H1 (cell line): ENCODE data around the gene SMIM20. TPM values are rescaled to one million over a fixed set of nuclear protein-coding genes. Genes with fewer than 3 reads are reported as not detected.
A peak's percentile ranks its signal among the peaks of the same experiment; 100 is the strongest.

Experiments
- CTCF ChIA-PET: fragments of 300-600 bp; sonication (Branson Sonifier 250); formaldehyde crosslinking; loops from one replicate; lab custom pipeline; 2021; ENCODE audit not compliant: partially characterized antibody; lab: Charles Lee
- POLR2A ChIA-PET: fragments of 300-600 bp; sonication (Branson Sonifier 250); formaldehyde crosslinking; loops from one replicate; lab custom pipeline; 2021; ENCODE audit warnings: inconsistent platforms; ENCODE audit not compliant: partially characterized antibody; lab: Charles Lee
- DNase-seq, 2 experiments: peaks; one replicate each; pipeline versions ENCODE4 v3.0.0 to v3.0.0-alpha.2; 2010 to 2022; ENCODE audit warnings: low spot score in 2 of 2, low read depth in 1 of 2, mixed read lengths in 1 of 2
- FAIRE-seq: peaks from 2 replicates; lab custom pipeline; 2011; peaks lifted over from hg19 to GRCh38; lab: Jason Lieb, UNC
- H2AFZ ChIP-seq: 2 replicates; pipeline ENCODE4 v1.8.1; 2012; ENCODE audit warnings: low read length, inconsistent platforms
- H2AK5ac ChIP-seq: 2 replicates; pipeline ENCODE4 v1.6.1; 2013; ENCODE audit warnings: low read depth, low read length
- H2BK120ac ChIP-seq: replicated peaks from 2 replicates; pipeline ENCODE3; 2013; ENCODE audit warnings: low read depth, low read length, inconsistent platforms
- H2BK12ac ChIP-seq: 2 replicates; pipeline ENCODE4 v1.6.1; 2013; ENCODE audit warnings: low read depth, low read length
- H2BK15ac ChIP-seq: 2 replicates; pipeline ENCODE4 v1.6.1; 2013; ENCODE audit warnings: low read length
- H2BK20ac ChIP-seq: 2 replicates; pipeline ENCODE4 v1.6.1; 2013; ENCODE audit warnings: low read length
- H2BK5ac ChIP-seq: 2 replicates; pipeline ENCODE4 v1.6.1; 2013; ENCODE audit warnings: low read depth, low read length
- H3K14ac ChIP-seq: 2 replicates; pipeline ENCODE4 v1.6.1; 2013; ENCODE audit warnings: inconsistent platforms; ENCODE audit not compliant: insufficient read length
- H3K18ac ChIP-seq: 2 replicates; pipeline ENCODE4 v1.6.1; 2013; ENCODE audit warnings: low read length; ENCODE audit errors: extremely low read depth
- H3K23ac ChIP-seq: 2 replicates; pipeline ENCODE4 v1.6.1; 2013; ENCODE audit warnings: inconsistent platforms; ENCODE audit not compliant: insufficient read length
- H3K23me2 ChIP-seq: 2 replicates; pipeline ENCODE4 v1.6.1; 2013; ENCODE audit warnings: low read depth, low read length
- H3K27ac ChIP-seq: 2 replicates; pipeline ENCODE4 v1.6.1; 2011; ENCODE audit warnings: low read depth, low read length, inconsistent platforms
- H3K27me3 ChIP-seq, 4 experiments: replicated peaks in 1 of 4; 1 replicate in 1 of 4; 2 replicates in 3 of 4; pipeline versions ENCODE4 v1.6.1 to v1.8.1; 2011 to 2013; ENCODE audit warnings: low read length in 3 of 4, mild to moderate bottlenecking in 3 of 4, inconsistent platforms in 2 of 4, mixed read lengths in 2 of 4, moderate library complexity in 1 of 4; ENCODE audit not compliant: control insufficient read depth in 3 of 4, insufficient read depth in 3 of 4; ENCODE audit errors: extremely low read depth in 1 of 4
- H3K36me3 ChIP-seq, 4 experiments: 2 replicates each; pipeline versions ENCODE4 v1.6.1 to v1.8.1; 2011 to 2013; ENCODE audit warnings: mild to moderate bottlenecking in 4 of 4, low read length in 3 of 4, moderate library complexity in 2 of 4, control low read depth in 1 of 4, inconsistent platforms in 1 of 4; ENCODE audit not compliant: insufficient read depth in 4 of 4, control insufficient read depth in 2 of 4
- H3K4ac ChIP-seq: replicated peaks from 2 replicates; pipeline ENCODE3; 2013; ENCODE audit warnings: low read length, low read depth, mixed read lengths, inconsistent platforms; ENCODE audit not compliant: insufficient read length
- H3K4me1 ChIP-seq, 4 experiments: replicated peaks in 1 of 4; 1 replicate in 1 of 4; 2 replicates in 3 of 4; pipeline versions ENCODE4 v1.6.1 to v1.8.1; 2011 to 2013; ENCODE audit warnings: low read length in 3 of 4, inconsistent platforms in 2 of 4, mixed read lengths in 1 of 4; ENCODE audit not compliant: insufficient read depth in 4 of 4, control insufficient read depth in 3 of 4
- H3K4me2 ChIP-seq, 2 experiments: 2 replicates each; pipeline versions ENCODE4 v1.6.1 to v1.8.1; 2011 to 2013; ENCODE audit warnings: low read depth in 2 of 2, low read length in 2 of 2, control low read depth in 1 of 2, inconsistent platforms in 1 of 2, mild to moderate bottlenecking in 1 of 2; ENCODE audit not compliant: insufficient read depth in 1 of 2
- H3K4me3 ChIP-seq, 4 experiments: fragments of 200-600, 300-600 bp in 1 of 4; sonication (generic), shearing (Covaris generic), sonication (Bioruptor Twin) in 1 of 4; 2 replicates each; pipeline versions ENCODE4 v1.5.1 to v1.8.1; 2011 to 2016; ENCODE audit warnings: low read length in 4 of 4, low read depth in 3 of 4, control low read depth in 2 of 4, inconsistent platforms in 2 of 4, mild to moderate bottlenecking in 2 of 4, mixed read lengths in 1 of 4, moderate library complexity in 1 of 4; ENCODE audit not compliant: insufficient read depth in 2 of 4; ENCODE audit errors: extremely low read depth in 1 of 4
- H3K56ac ChIP-seq: replicated peaks from 2 replicates; pipeline ENCODE3; 2013; ENCODE audit warnings: low read depth, mild to moderate bottlenecking, mixed read lengths, low read length, inconsistent platforms; ENCODE audit not compliant: insufficient read length
- H3K79me1 ChIP-seq: 2 replicates; pipeline ENCODE4 v1.6.1; 2013; ENCODE audit warnings: low read depth, low read length, control low read depth
- H3K79me2 ChIP-seq, 2 experiments: 2 replicates each; pipeline versions ENCODE4 v1.6.1 to v1.8.1; 2012 to 2013; ENCODE audit warnings: low read length in 2 of 2, mild to moderate bottlenecking in 2 of 2, inconsistent platforms in 1 of 2; ENCODE audit not compliant: insufficient read depth in 2 of 2, control insufficient read depth in 1 of 2
- H3K9ac ChIP-seq, 4 experiments: replicated peaks in 1 of 4; 1 replicate in 1 of 4; 2 replicates in 3 of 4; pipeline versions ENCODE4 v1.6.1 to v1.8.1; 2011 to 2013; ENCODE audit warnings: low read depth in 3 of 4, low read length in 3 of 4, control low read depth in 2 of 4, mild to moderate bottlenecking in 2 of 4, moderate library complexity in 2 of 4, inconsistent platforms in 1 of 4; ENCODE audit errors: extremely low read depth in 1 of 4
- H3K9me3 ChIP-seq, 2 experiments: 2 replicates each; pipeline versions ENCODE4 v1.6.1 to v1.8.1; 2012 to 2013; ENCODE audit warnings: mild to moderate bottlenecking in 2 of 2, moderate library complexity in 2 of 2, control low read depth in 1 of 2, inconsistent platforms in 1 of 2, low read depth in 1 of 2, low read length in 1 of 2, mixed read lengths in 1 of 2; ENCODE audit not compliant: insufficient read depth in 2 of 2
- H4K20me1 ChIP-seq, 2 experiments: replicated peaks in 1 of 2; 2 replicates each; pipeline versions ENCODE3 to v1.8.1; 2011 to 2013; ENCODE audit warnings: inconsistent platforms in 2 of 2, low read length in 2 of 2, mild to moderate bottlenecking in 1 of 2; ENCODE audit not compliant: insufficient read depth in 2 of 2, control insufficient read depth in 1 of 2
- H4K5ac ChIP-seq: 2 replicates; pipeline ENCODE4 v1.6.1; 2013; ENCODE audit warnings: low read length, low read depth, mixed read lengths, inconsistent platforms; ENCODE audit not compliant: insufficient read length
- H4K8ac ChIP-seq: 2 replicates; pipeline ENCODE4 v1.8.0; 2013; ENCODE audit warnings: mild to moderate bottlenecking, moderate library complexity, low read length, inconsistent platforms; ENCODE audit not compliant: insufficient read depth; ENCODE audit errors: extremely low read depth
- H4K91ac ChIP-seq: replicated peaks from 2 replicates; pipeline ENCODE3; 2013; ENCODE audit warnings: low read length, mixed read lengths, inconsistent platforms; ENCODE audit not compliant: insufficient read length
- CHD1 ChIP-seq: IDR thresholded peaks from 2 replicates; pipeline ENCODE4 v1.6.1; 2012; ENCODE audit warnings: low read depth, low read length, improper control_type of control experiment
- CTCF ChIP-seq, 3 experiments: IDR thresholded peaks; 1 replicate in 2 of 3; 2 replicates in 1 of 3; pipeline versions ENCODE4 v1.5.1 to v1.6.1; 2011; ENCODE audit warnings: low read length in 3 of 3, mild to moderate bottlenecking in 3 of 3, inconsistent platforms in 2 of 3, low read depth in 1 of 3, moderate library complexity in 1 of 3; ENCODE audit not compliant: insufficient read depth in 1 of 3; ENCODE audit errors: control extremely low read depth in 1 of 3
- RAD21 ChIP-seq, 2 experiments: IDR thresholded peaks in 1 of 2; conservative IDR thresholded peaks in 1 of 2; 2 replicates each; pipeline ENCODE4 v1.6.1; 2011; ENCODE audit warnings: low read depth in 2 of 2, low read length in 2 of 2, improper control_type of control experiment in 1 of 2, inconsistent platforms in 1 of 2, mild to moderate bottlenecking in 1 of 2, moderate library complexity in 1 of 2
- WGBS, 2 experiments: shearing (Covaris generic) in 1 of 2; methylation state at CpG; one replicate each; pipeline versions ENCODE4 v1.1.6 to v1.1.7; 2013 to 2015; ENCODE audit warnings: low lambda C conversion rate in 2 of 2, mixed read lengths in 2 of 2, inconsistent platforms in 1 of 2, low coverage in 1 of 2, missing lambda C conversion rate in 1 of 2; ENCODE audit not compliant: insufficient replicate concordance in 2 of 2, insufficient coverage in 1 of 2, insufficient read length in 1 of 2; ENCODE audit errors: extremely low coverage in 1 of 2, missing lambda C conversion rate in 1 of 2; 5-methylcytosine and 5-hydroxymethylcytosine counted together
- polyA plus RNA-seq, 7 experiments: library from polyadenylated mRNA; depleted of rRNA in 3 of 7; stranded (reverse) in 5 of 7; unstranded in 2 of 7; fragments of >200 nt in 5 of 7; fragments of 200-250 nt in 2 of 7; gene quantifications; 1 replicate in 5 of 7; 2 replicates in 1 of 7; 4 replicates in 1 of 7; pipeline versions ENCODE4 v1.2.1 to v1.2.3, GENCODE V29; 2011 to 2013; ENCODE audit warnings: missing spikeins in 2 of 7, mixed read lengths in 2 of 7
- total RNA-seq: library from RNA; stranded (reverse); fragmentation: NEBNext Ultra II Directional; extraction: Animal tissue kit (Norgen Biotek cat#: 25700); gene quantifications from 2 replicates; pipeline ENCODE4 v1.2.1, GENCODE V29; 2021

SMIM20 gene
- total and polyA plus RNA-seq, 2 of the 8 experiments (the other 6 are each of a cell fraction or from before 2014, with no cell fraction given), result 21.9 to 36.9 TPM

DNA sequence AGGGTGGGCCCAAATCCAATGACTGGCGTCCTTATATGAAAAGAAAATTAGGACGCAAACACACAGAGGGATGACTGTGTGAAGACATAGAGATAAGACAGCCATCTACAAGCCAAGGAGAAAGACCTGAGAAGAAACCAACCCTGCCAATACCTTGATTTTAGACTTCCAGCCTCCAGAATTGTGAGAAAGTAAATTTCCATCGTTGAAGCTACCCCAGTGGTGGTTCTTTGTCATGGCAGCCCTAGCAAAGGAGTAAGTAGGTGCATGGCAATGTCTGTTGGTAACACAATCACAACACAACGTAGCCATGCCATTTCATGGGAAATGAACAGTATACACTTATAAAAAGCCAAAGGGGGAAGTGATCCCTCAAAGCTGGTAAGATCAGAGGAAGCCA lies 25.3 kb downstream of the SMIM20 start:
- no peak overlapping the region for H3K18ac ChIP-seq
- H2AK5ac ChIP-seq, result no peak overlapping the region
- H3K4ac ChIP-seq, result no peak overlapping the region
- no peaks in the 10 kb centered on the region for H3K23me2 ChIP-seq
- H3K9ac ChIP-seq, result no peak overlapping the region
- H3K79me2 ChIP-seq, result no peaks in the 10 kb centered on the region
- H3K27ac ChIP-seq, result no peak overlapping the region
- H4K91ac ChIP-seq, result no peak overlapping the region
- H3K14ac ChIP-seq, result no peak overlapping the region
- no peak overlapping the region for H3K56ac ChIP-seq
- no peak overlapping the region for H2BK15ac ChIP-seq
- H2BK12ac ChIP-seq, result no peak overlapping the region
- no peaks in the 10 kb centered on the region for H3K79me1 ChIP-seq
- no peak for DNase-seq
- no peaks in the 10 kb centered on the region for H3K36me3 ChIP-seq
- peak overlapping the region; percentile 85; the same call in 1 of the 2 replicates for H2AFZ ChIP-seq
- no peak overlapping the region for H4K8ac ChIP-seq
- no peak overlapping the region for H2BK5ac ChIP-seq
- H4K5ac ChIP-seq, result no peak overlapping the region
- no peak overlapping the region for H2BK120ac ChIP-seq
- H3K23ac ChIP-seq, result no peak overlapping the region
- H3K4me2 ChIP-seq, result no peak overlapping the region
- WGBS, 2 experiments, result 91% methylated on average over 4 of the region's 4 CpGs; no CpG with 5 or more reads in 1 of the 2 experiments
- CTCF ChIA-PET, result interaction anchor here (0.6 to 2.3 kb wide), 14 partner anchors 11 to 312 kb away, joined by 3 to 12 read pairs (median 4); no protein-coding TSS in a partner anchor
- no peaks in the 10 kb centered on the region for H3K9me3 ChIP-seq
- TF ChIP-seq CHD1 (no peak), CTCF (IDR thresholded peaks at IDR 0.05; ENCODE audit: control extremely low read depth in 1 of 3, insufficient read depth in 1 of 3, low read depth in 1 of 3, low read length in 3 of 3) (peak in 1 of 3 experiments; percentile 41; a peak in 1 of 4 replicates), RAD21 (IDR thresholded peaks at IDR 0.05 in 1 of 2, conservative IDR thresholded peaks at IDR 0.05 in 1 of 2; ENCODE audit: low read depth in 2 of 2, low read length in 2 of 2) (peak in 1 of 2 experiments; percentile 5; a peak in 1 of 4 replicates)
- TF ChIP-seq, all 59 proteins: peak for 2
- H3K4me1 ChIP-seq, result no peaks in the 10 kb centered on the region
- no peak for FAIRE-seq
- H4K20me1 ChIP-seq, result no peaks in the 10 kb centered on the region
- H3K27me3 ChIP-seq, result no peaks in the 10 kb centered on the region
- no peak overlapping the region for H2BK20ac ChIP-seq
- no peak overlapping the region for H3K4me3 ChIP-seq
- POLR2A ChIA-PET, result no interaction called here
